22Rv1 (cell line): ENCODE results near the gene TRAF3.

ENCODE experiments used
- H3K27ac ChIP-seq: fragments of 450-650 bp; 2 replicates; pipeline ENCODE4 v1.5.1; 2017
- CTCF ChIP-seq: fragments of 450-650 bp; IDR thresholded peaks from 2 replicates; pipeline ENCODE4 v1.5.1; 2017; ENCODE audit warnings: mild to moderate bottlenecking
- ZFX ChIP-seq: fragments of 450-650 bp; IDR thresholded peaks from 2 replicates; pipeline ENCODE4 v1.6.1; 2017; ENCODE audit warnings: antibody characterized with exemption, borderline replicate concordance

Gene TRAF3

GRCh38 chr14:102827716-102828115 lies 50.5 kb downstream of the TRAF3 start:
- H3K27ac ChIP-seq: no peak overlapping the region
- TF ChIP-seq ZFX (no peak), CTCF (no peak)

- TF ChIP-seq ZFX (no peak), CTCF (no peak)
- no peak overlapping the region for H3K27ac ChIP-seq
These were observed 50.9 kb downstream of the TRAF3 start for GRCh38 chr14:102828151-102828550.

GRCh38 chr14:102829016-102829548 lies 51.8 kb downstream of the TRAF3 start:
- no peak overlapping the region for H3K27ac ChIP-seq
- no peak for TF ChIP-seq CTCF
- TF ChIP-seq ZFX: no peak

GRCh38 chr14:102830474-102831045 lies 53.3 kb downstream of the TRAF3 start:
- H3K27ac ChIP-seq: no peak overlapping the region
- TF ChIP-seq ZFX (no peak), CTCF (no peak)

- H3K27ac ChIP-seq: no peak overlapping the region
- TF ChIP-seq ZFX (no peak), CTCF (no peak)
These were observed 54.0 kb downstream of the TRAF3 start for GRCh38 chr14:102831163-102831804.

GRCh38 chr14:102833341-102833740 lies 56.1 kb downstream of the TRAF3 start:
- no peak overlapping the region for H3K27ac ChIP-seq
- TF ChIP-seq CTCF (no peak), ZFX (no peak)

GRCh38 chr14:102833991-102834390 lies 56.7 kb downstream of the TRAF3 start:
- no peak for TF ChIP-seq CTCF
- TF ChIP-seq ZFX: no peak

More at GRCh38 chr14:102833991-102834390, 56.7 kb downstream of the TRAF3 start:
- no peak overlapping the region for H3K27ac ChIP-seq
